ENCODE measurements around the gene CEP350. TPM values are rescaled to one million over a fixed set of nuclear protein-coding genes. Genes with fewer than 3 reads are reported as not detected.
"Not testable (repeated sequence)": the region's sequence is repeated elsewhere in the genome, so short reads cannot be mapped to it uniquely, and the experiment has no call there.

The CEP350 gene
- total RNA-seq, 2 experiments from 2014 or later: 37.0 to 41.6 TPM

- CTCF ChIA-PET: no interaction called here
- POLR2A ChIA-PET: interaction anchor here (0.6 kb wide), 1 partner anchor 110 kb away, joined by 4 read pairs; no protein-coding TSS in a partner anchor
These were observed 16.8 kb upstream of the CEP350 start for GRCh38 chr1:179937668-179938254.

GRCh38 chr1:179938752-179939151 is 15.9 kb upstream of the CEP350 start:
- ChIA-PET POLR2A (no interaction called here), CTCF (no interaction called here)

GRCh38 chr1:179939941-179940340 is 14.7 kb upstream of the CEP350 start:
- ChIA-PET POLR2A (no interaction called here), CTCF (no interaction called here)

- POLR2A ChIA-PET: no interaction called here
These were observed 13.2 kb upstream of the CEP350 start for GRCh38 chr1:179941454-179941853.

GRCh38 chr1:179950651-179951050 is 4.0 kb upstream of the CEP350 start:
- CTCF ChIA-PET: no interaction called here
- POLR2A ChIA-PET: no interaction called here

More at GRCh38 chr1:179941454-179941853, 13.2 kb upstream of the CEP350 start:
- CTCF ChIA-PET: interaction anchor here (1.0 kb wide), 1 partner anchor 13 kb away, joined by 3 read pairs; no protein-coding TSS in a partner anchor

DNA sequence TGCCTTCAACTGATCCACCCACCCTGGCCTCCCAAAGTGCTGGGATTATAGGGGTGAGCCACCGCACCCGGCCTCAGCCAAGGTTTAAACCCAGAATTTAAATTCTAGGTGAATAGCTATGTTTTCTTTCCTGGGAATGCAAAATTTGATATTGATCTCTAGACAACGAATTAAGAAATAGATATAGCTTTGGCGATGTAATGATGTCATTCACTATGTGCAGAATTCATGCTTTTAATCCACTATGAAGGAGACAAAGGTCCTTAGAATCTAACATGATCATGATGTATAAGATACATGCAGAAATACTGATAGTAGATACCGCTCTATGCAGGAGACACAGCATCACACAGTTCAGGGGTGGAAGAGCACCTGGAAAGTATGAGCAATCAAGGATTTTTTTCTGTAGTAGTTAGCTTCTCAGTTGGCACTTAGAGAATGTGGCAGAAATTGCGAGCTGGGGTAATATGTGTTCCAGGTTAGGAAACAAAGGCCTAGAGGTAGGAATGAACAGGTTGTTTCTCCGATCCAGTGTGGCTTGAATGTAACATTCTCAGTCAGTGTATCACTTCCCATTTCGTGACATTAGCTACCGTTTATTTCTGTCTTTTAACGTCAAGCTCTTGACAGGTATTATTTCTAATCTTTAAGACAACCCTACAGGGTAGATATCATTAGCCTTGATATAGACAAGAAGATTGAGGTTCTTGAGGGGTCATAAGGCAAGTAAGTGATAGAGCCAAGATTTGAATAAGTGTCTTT is 3.0 kb upstream of the CEP350 start:
- ChIA-PET CTCF (no interaction called here), POLR2A (no interaction called here)

DNA sequence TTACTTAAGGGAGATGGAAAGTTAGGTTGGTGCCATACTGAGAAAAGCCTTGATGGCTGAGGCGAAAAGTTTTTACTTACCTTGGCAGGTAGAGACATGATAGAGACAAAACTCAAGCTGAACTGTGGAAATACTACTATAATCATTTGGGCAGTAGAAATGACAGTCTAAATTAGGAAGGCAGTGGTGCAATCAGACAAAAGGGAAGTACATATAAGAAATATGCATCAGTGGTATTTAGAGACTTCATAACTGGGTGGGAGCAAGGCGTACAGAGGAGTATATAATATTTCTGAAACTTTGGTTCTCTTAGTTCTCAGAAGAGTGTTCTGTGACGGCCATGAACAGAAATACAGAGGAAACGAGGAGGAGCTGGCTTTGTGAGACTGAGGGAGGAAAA is 2.4 kb upstream of the CEP350 start:
- CTCF ChIA-PET: no interaction called here
- POLR2A ChIA-PET: no interaction called here

- CTCF ChIA-PET: no interaction called here
- POLR2A ChIA-PET: no interaction called here
These were observed 577 bp upstream of the CEP350 start for GRCh38 chr1:179953974-179954492.

GRCh38 chr1:179955287-179955680 is 674 bp downstream of the CEP350 start:
- ChIA-PET POLR2A (no interaction called here), CTCF (interaction anchor here (1.5 kb wide), 1 partner anchor 21 kb away, joined by 3 read pairs; no protein-coding TSS in a partner anchor)

GRCh38 chr1:179955731-179956130 is 1.1 kb downstream of the CEP350 start:
- CTCF ChIA-PET: interaction anchor here (1.5 kb wide), 1 partner anchor 21 kb away, joined by 3 read pairs; no protein-coding TSS in a partner anchor
- POLR2A ChIA-PET: no interaction called here

GRCh38 chr1:179958359-179958758 is 3.7 kb downstream of the CEP350 start:
- POLR2A ChIA-PET: no interaction called here
- CTCF ChIA-PET: no interaction called here

- CTCF ChIA-PET, POLR2A ChIA-PET: not testable (repeated sequence)
These were observed 7.6 kb downstream of the CEP350 start for GRCh38 chr1:179962168-179962567.

DNA sequence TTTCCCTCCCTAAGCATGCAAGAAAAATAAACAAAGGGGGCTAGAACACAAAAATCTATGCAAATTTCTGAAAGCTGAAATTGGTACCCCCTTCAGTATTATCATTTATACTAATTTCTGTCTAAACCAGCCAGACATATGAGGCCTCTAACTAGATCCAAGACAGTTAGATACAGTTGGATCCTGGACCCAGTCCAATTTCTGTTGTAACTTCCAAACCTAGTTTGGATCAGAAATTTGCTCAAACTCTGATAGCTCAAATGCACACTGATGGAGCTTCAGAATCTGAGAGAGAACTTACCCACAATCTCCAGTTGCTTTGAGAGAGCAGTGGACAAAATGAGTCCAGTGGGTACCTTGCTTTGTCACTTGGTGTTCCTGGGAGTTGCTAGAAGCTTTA is 11.9 kb downstream of the CEP350 start:
- CTCF ChIA-PET: no interaction called here
- POLR2A ChIA-PET: no interaction called here

DNA sequence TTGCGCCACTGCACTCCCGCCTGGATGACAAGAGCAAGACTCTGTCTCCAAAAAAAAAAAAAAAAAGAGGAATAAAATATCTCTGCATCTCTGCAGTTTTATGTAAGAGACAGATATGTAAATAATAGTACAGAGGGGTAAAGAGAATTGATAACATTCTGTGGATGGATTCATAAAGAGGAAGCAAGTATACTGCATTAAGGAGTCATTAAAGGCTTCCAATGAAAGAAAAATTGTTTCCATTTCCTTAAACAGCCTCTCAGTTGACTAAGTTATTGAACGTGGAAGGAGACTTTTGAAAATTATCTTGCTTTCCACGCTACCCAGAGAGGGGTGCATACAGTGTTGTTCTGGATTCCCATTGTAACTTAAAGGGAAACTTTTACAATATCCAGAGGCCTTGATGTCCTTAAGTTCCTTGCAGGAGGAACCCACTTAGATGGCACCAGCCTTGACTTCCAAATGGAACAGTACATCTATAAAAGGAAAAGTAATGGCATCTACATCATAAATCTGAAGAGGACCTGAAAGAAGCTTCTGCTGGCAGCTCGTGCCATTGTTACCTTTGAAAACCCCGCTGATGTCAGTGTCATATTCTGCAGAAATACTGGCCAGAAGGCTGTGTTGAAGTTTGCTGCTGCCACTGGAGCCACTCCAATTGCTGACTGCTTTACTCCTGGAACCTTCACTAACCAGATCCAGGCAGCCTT is 13.8 kb downstream of the CEP350 start:
- ChIA-PET CTCF (no interaction called here), POLR2A (no interaction called here)

DNA sequence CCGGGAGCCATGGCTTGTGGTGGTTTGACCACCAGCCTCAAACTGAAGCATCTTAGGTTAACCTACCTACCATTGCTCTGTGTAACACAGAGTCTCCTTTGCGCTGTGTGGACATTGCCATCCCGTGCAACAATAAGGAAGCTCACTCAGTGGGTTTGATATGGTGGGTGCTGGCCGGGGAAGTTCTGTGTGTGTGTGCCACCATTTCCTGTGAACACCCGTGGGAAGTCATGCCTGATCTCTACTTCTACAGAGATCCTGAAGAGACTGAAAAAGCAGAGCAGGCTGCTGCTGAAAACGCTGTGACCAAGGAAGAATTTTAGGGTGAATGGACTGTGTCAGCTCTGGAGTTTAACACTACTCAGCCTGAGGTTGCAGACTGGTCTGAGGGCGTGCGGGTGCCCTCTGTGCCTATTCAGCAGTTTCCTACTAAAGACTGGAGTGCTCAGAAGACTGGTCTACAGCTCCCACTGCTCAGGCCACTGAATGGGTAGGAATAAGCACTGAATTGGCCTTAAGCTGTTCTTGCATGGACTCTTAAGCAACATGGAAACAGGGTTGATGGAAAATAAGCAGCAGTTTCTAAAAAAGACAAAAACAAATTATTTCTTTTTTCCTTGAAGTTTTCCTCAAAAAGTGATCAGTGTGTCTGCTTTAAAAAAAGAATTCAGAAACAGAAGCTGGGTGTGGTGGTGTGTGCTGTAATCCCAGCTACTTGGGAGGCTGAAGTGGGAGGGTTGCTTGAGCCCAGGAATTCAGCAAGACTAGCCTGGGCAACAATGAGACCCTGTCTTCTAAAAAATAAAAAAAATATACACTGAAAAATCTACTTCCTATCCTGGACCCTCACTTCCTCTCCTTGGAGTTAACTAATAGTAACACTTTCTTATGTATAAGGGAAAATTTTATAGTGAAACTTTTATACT is 14.6 kb downstream of the CEP350 start:
- POLR2A ChIA-PET: no interaction called here
- CTCF ChIA-PET: no interaction called here

- CTCF ChIA-PET: no interaction called here
- POLR2A ChIA-PET: no interaction called here
These were observed 15.4 kb downstream of the CEP350 start for GRCh38 chr1:179969962-179970361.

GRCh38 chr1:179971563-179972496 is 17.2 kb downstream of the CEP350 start:
- ChIA-PET POLR2A (no interaction called here), CTCF (interaction anchor here (0.7 kb wide), 1 partner anchor 32 kb away, joined by 3 read pairs; no protein-coding TSS in a partner anchor)

DNA sequence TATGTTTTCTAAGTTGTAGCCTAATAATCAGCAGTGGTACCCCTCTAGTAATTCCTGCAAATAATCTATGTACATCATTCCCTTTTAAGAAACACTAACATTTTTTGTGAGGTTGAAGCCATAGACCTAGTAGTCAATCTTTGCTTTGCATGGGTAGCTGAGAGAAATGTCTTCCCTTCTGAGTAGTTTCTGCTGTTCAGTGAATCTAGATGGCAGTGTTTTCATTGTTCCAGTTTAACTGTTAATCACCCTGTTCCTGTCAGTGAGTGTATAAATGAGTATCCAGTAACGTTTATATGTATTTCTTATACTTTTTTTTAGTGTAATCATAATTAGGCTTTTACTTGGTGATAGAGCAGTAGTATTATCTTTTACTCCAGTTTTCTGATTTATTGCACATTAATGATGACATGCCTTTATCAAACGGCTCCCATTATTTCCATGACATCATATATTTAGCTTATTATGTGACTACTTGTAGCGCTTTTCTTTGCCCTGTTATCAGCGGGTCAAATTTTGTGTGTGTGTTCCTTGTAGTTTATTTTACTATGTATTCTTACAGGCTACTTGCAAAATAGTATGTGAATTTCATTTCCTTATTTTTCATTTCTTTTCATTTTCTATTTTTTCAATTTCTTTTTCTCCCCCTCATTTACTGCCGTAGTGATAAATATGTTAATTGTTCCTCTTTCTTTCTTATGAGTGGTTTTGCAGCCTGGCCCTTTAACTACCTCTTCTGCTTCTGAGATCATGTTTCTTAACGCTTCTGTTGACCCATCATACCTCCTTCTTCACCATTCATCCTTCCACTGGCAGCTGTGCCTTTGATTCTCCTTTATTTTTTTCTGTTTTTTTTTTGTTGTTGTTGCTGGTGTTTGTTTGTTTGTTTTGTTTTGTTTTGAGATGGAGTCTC is 18.8 kb downstream of the CEP350 start:
- ChIA-PET POLR2A (no interaction called here), CTCF (no interaction called here)
